ENCODE measurements around the gene ZC3H18.

GRCh38 chr16:88581033-88581432 is 10.8 kb downstream of the ZC3H18 start:
- TF ChIP-seq ZNF274 (IDR thresholded peaks at IDR 0.05; ENCODE audit: low read depth, low read length) (no peak), SUZ12 (IDR thresholded peaks at IDR 0.05; ENCODE audit: extremely low read depth, insufficient read depth, insufficient read length) (no peak)
